Activated CD4-positive, alpha-beta T cell treated with anti-CD3 and anti-CD28 coated beads, Interleukin-2, amount 50 U/mL, for 1 hour (primary cell): ENCODE data around the gene GAGE10.

Source experiments
- DNase-seq: peaks from one replicate; pipeline ENCODE4 v3.0.0-alpha.2; 2020

The GAGE10 gene

GRCh38 chrX:49303346-49303745, at the start of gene GAGE10:
GAGE10 (plus strand) TSS chrX:49303646; CDS start chrX:49304860, 1,214 bp downstream.
- DNase-seq, result no peak

GRCh38 chrX:49254639-49255038, 48.8 kb upstream of the GAGE10 start:
- DNase-seq, result no peak

GRCh38 chrX:49256268-49256995, 47.0 kb upstream of the GAGE10 start:
- no peak for DNase-seq

GRCh38 chrX:49257074-49257790, 46.2 kb upstream of the GAGE10 start:
- DNase-seq, result no peak

- peak; percentile 11 for DNase-seq
Observed at GRCh38 chrX:49257846-49258748, 45.3 kb upstream of the GAGE10 start.

GRCh38 chrX:49258749-49259124, 44.7 kb upstream of the GAGE10 start:
- no peak for DNase-seq

- no peak for DNase-seq
Observed at GRCh38 chrX:49260221-49260985, 43.0 kb upstream of the GAGE10 start.

GRCh38 chrX:49262603-49263002, 40.8 kb upstream of the GAGE10 start:
- no peak for DNase-seq

- no peak for DNase-seq
Observed at GRCh38 chrX:49263631-49264030, 39.8 kb upstream of the GAGE10 start.

- no peak for DNase-seq
Observed at GRCh38 chrX:49264460-49264859, 39.0 kb upstream of the GAGE10 start, which contains the start of gene FOXP3. FOXP3 (minus strand) TSS chrX:49264710; CDS start chrX:49258505, 6,205 bp downstream.

- DNase-seq, result no peak
Observed at GRCh38 chrX:49266523-49267445, 36.7 kb upstream of the GAGE10 start.

- DNase-seq, result no peak
Observed at GRCh38 chrX:49268702-49269009, 34.8 kb upstream of the GAGE10 start.

- DNase-seq, result peak; percentile 90
Observed at GRCh38 chrX:49269010-49269766, 34.3 kb upstream of the GAGE10 start.

GRCh38 chrX:49269767-49270248, 33.6 kb upstream of the GAGE10 start, which contains the start of gene PPP1R3F:
PPP1R3F (plus strand) TSS chrX:49269793; CDS start chrX:49269870, 77 bp downstream.
- DNase-seq, result no peak

GRCh38 chrX:49270249-49270921, 33.1 kb upstream of the GAGE10 start:
- no peak for DNase-seq

- DNase-seq, result no peak
Observed at GRCh38 chrX:49271341-49271740, 32.1 kb upstream of the GAGE10 start.

- DNase-seq, result peak; percentile 5
Observed at GRCh38 chrX:49272421-49272820, 31.0 kb upstream of the GAGE10 start.

GRCh38 chrX:49273181-49273727, 30.2 kb upstream of the GAGE10 start:
- DNase-seq, result peak; percentile 9

GRCh38 chrX:49276207-49276606, 27.2 kb upstream of the GAGE10 start:
- no peak for DNase-seq
